GM23338 (cell line): ENCODE measurements around the gene FASN.

Experiments
- CREB1 ChIP-seq: fragments of 250-450 bp; sonication (Bioruptor Pico); IDR thresholded peaks from 2 replicates; pipeline ENCODE4 v1.5.0; 2020; ENCODE audit warnings: low read depth, mild to moderate bottlenecking, moderate library complexity
- EZH2 ChIP-seq: fragments of 200-600 bp; sonication (generic); IDR thresholded peaks from one replicate; pipeline ENCODE4 v1.8.0; 2017; ENCODE audit warnings: antibody characterized with exemption, mild to moderate bottlenecking, low read depth; ENCODE audit not compliant: unreplicated experiment
- EZH2phosphoT487 ChIP-seq: fragments of 200-600 bp; sonication (generic); IDR thresholded peaks from one replicate; pipeline ENCODE4 v1.8.1; 2018; ENCODE audit warnings: antibody characterized with exemption; ENCODE audit not compliant: unreplicated experiment
- JUNB ChIP-seq: IDR thresholded peaks from one replicate; pipeline ENCODE4 v1.6.1; 2016; ENCODE audit warnings: antibody characterized with exemption; ENCODE audit not compliant: unreplicated experiment
- POLR2AphosphoS5 ChIP-seq: IDR thresholded peaks from 2 replicates; pipeline ENCODE4 v1.6.1; 2016; ENCODE audit warnings: antibody characterized with exemption, low read depth
- STAT1 ChIP-seq: IDR thresholded peaks from one replicate; pipeline ENCODE4 v1.6.1; 2016; ENCODE audit warnings: antibody characterized with exemption; ENCODE audit not compliant: unreplicated experiment
- ZNF114 ChIP-seq: fragments of 250-450 bp; sonication (Bioruptor Pico); IDR thresholded peaks from 2 replicates; pipeline ENCODE4 v1.5.0; 2020; ENCODE audit warnings: mild to moderate bottlenecking, moderate library complexity
- ZNF331 ChIP-seq: fragments of 250-450 bp; sonication (Bioruptor Pico); IDR thresholded peaks from 2 replicates; pipeline ENCODE4 v1.5.0; 2020; ENCODE audit warnings: low read depth, mild to moderate bottlenecking, moderate library complexity
- TF ChIP-seq, protein P1 (sequence below), 2 experiments: fragments of 200-600 bp in 1 of 2; sonication (generic) in 1 of 2; conservative IDR thresholded peaks; 2 replicates each; pipeline versions ENCODE4 v1.5.1 to v1.6.1; 2016 to 2017; ENCODE audit warnings: antibody characterized with exemption in 2 of 2, low read depth in 2 of 2, mild to moderate bottlenecking in 2 of 2, moderate library complexity in 1 of 2
- TF ChIP-seq, protein P2 (sequence below): IDR thresholded peaks from one replicate; pipeline ENCODE4 v1.6.1; 2018; ENCODE audit warnings: antibody characterized with exemption; ENCODE audit not compliant: unreplicated experiment
- TF ChIP-seq, protein P3 (sequence below): IDR thresholded peaks from 2 replicates; pipeline ENCODE4 v1.6.1; 2016; ENCODE audit warnings: antibody characterized with exemption

DNA sequence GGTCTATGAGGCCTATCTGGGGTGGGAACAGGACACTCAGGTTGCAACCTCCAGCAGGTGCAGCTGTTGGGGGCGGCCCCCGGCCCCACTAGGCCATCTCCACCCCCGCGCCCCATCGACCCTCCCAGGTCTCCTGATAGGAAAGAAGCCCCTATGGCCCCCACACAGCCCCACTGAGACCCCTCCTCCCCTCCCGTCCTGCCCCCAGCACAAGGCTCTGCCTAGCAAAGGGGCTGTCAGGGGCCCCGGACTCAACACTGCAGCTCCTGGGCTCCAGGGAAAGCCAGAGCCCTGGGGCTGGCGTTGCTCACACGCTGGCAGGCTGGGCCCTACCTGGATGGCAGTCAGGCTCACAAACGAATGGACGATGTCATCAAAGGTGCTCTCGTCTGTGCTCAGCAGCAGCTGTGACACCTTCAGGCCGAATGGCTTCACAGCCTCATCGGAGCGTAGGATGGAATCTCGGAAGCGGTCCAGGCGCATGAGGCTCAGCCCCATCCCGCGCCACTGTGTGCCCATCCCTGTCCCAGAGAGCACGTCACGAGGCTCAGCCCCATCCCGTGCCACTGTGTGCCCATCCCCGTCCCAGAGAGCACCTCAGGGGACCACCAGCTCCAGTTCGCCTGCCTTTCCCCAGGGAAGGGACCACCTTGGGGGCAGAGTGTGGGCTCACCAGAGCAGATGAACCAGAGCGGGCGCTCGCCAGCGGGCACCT, 7.3 kb downstream of the FASN start:
- TF ChIP-seq EZH2: no peak
- TF ChIP-seq JUNB: no peak
- TF ChIP-seq POLR2AphosphoS5: peak; percentile 37; the same call in 1 of the 2 replicates
- TF ChIP-seq, protein P1, sequence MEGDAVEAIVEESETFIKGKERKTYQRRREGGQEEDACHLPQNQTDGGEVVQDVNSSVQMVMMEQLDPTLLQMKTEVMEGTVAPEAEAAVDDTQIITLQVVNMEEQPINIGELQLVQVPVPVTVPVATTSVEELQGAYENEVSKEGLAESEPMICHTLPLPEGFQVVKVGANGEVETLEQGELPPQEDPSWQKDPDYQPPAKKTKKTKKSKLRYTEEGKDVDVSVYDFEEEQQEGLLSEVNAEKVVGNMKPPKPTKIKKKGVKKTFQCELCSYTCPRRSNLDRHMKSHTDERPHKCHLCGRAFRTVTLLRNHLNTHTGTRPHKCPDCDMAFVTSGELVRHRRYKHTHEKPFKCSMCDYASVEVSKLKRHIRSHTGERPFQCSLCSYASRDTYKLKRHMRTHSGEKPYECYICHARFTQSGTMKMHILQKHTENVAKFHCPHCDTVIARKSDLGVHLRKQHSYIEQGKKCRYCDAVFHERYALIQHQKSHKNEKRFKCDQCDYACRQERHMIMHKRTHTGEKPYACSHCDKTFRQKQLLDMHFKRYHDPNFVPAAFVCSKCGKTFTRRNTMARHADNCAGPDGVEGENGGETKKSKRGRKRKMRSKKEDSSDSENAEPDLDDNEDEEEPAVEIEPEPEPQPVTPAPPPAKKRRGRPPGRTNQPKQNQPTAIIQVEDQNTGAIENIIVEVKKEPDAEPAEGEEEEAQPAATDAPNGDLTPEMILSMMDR (conservative IDR thresholded peaks at IDR 0.05; ENCODE audit: low read depth in 2 of 2): no peak
- no peak for TF ChIP-seq EZH2phosphoT487
- no peak for TF ChIP-seq CREB1 (CRISPR knock-in tag)
- TF ChIP-seq ZNF331: no peak
- TF ChIP-seq, protein P2, sequence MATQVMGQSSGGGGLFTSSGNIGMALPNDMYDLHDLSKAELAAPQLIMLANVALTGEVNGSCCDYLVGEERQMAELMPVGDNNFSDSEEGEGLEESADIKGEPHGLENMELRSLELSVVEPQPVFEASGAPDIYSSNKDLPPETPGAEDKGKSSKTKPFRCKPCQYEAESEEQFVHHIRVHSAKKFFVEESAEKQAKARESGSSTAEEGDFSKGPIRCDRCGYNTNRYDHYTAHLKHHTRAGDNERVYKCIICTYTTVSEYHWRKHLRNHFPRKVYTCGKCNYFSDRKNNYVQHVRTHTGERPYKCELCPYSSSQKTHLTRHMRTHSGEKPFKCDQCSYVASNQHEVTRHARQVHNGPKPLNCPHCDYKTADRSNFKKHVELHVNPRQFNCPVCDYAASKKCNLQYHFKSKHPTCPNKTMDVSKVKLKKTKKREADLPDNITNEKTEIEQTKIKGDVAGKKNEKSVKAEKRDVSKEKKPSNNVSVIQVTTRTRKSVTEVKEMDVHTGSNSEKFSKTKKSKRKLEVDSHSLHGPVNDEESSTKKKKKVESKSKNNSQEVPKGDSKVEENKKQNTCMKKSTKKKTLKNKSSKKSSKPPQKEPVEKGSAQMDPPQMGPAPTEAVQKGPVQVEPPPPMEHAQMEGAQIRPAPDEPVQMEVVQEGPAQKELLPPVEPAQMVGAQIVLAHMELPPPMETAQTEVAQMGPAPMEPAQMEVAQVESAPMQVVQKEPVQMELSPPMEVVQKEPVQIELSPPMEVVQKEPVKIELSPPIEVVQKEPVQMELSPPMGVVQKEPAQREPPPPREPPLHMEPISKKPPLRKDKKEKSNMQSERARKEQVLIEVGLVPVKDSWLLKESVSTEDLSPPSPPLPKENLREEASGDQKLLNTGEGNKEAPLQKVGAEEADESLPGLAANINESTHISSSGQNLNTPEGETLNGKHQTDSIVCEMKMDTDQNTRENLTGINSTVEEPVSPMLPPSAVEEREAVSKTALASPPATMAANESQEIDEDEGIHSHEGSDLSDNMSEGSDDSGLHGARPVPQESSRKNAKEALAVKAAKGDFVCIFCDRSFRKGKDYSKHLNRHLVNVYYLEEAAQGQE: no peak
- no peak for TF ChIP-seq ZNF114
- no peak for TF ChIP-seq STAT1
- TF ChIP-seq, protein P3, sequence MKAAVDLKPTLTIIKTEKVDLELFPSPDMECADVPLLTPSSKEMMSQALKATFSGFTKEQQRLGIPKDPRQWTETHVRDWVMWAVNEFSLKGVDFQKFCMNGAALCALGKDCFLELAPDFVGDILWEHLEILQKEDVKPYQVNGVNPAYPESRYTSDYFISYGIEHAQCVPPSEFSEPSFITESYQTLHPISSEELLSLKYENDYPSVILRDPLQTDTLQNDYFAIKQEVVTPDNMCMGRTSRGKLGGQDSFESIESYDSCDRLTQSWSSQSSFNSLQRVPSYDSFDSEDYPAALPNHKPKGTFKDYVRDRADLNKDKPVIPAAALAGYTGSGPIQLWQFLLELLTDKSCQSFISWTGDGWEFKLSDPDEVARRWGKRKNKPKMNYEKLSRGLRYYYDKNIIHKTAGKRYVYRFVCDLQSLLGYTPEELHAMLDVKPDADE: no peak
